HepG2 (cell line): ENCODE results near the gene SYNGR2. TPM values are rescaled to one million over a fixed set of nuclear protein-coding genes. Genes with fewer than 3 reads are reported as not detected.

Experiments
- BRCA1 ChIP-seq: sonication (generic); formaldehyde crosslinking; IDR thresholded peaks from 2 replicates; pipeline ENCODE4 v1.4.0; 2020; ENCODE audit warnings: missing genetic modification reagents
- GLI4 ChIP-seq: sonication (generic); formaldehyde crosslinking; IDR thresholded peaks from 2 replicates; pipeline ENCODE4 v1.5.1; 2020; ENCODE audit warnings: missing genetic modification reagents, mild to moderate bottlenecking, moderate library complexity, borderline replicate concordance
- IRF9 ChIP-seq: sonication (generic); formaldehyde crosslinking; IDR thresholded peaks from 2 replicates; pipeline ENCODE4 v1.8.0; 2022; ENCODE audit warnings: missing genetic modification reagents, mild to moderate bottlenecking, borderline replicate concordance
- JUNB ChIP-seq: sonication (generic); formaldehyde crosslinking; IDR thresholded peaks from 2 replicates; pipeline ENCODE4 v1.8.0; 2022; ENCODE audit warnings: missing genetic modification reagents, mild to moderate bottlenecking, borderline replicate concordance
- NFIB ChIP-seq: sonication (generic); formaldehyde crosslinking; IDR thresholded peaks from 2 replicates; pipeline ENCODE4 v1.9.0; 2021; ENCODE audit warnings: missing genetic modification reagents, mild to moderate bottlenecking, borderline replicate concordance
- NR0B2 ChIP-seq: sonication (generic); formaldehyde crosslinking; IDR thresholded peaks from 2 replicates; pipeline ENCODE4 v1.4.0; 2020; ENCODE audit warnings: mild to moderate bottlenecking, missing genetic modification reagents
- RNF219 ChIP-seq: sonication (generic); formaldehyde crosslinking; IDR thresholded peaks from 2 replicates; pipeline ENCODE4 v1.5.0; 2020; ENCODE audit warnings: mild to moderate bottlenecking, missing genetic modification reagents
- SKI ChIP-seq: fragments of 450-650 bp; IDR thresholded peaks from one replicate; pipeline ENCODE4 v1.6.1; 2018; ENCODE audit warnings: mild to moderate bottlenecking; ENCODE audit not compliant: partially characterized antibody
- STAT5B ChIP-seq: sonication (generic); formaldehyde crosslinking; IDR thresholded peaks from 2 replicates; pipeline ENCODE4 v1.4.0; 2020; ENCODE audit warnings: missing genetic modification reagents
- TFDP2 ChIP-seq: sonication (generic); formaldehyde crosslinking; IDR thresholded peaks from 2 replicates; pipeline ENCODE4 v1.4.0; 2020; ENCODE audit warnings: missing genetic modification reagents
- YEATS4 ChIP-seq: sonication (generic); formaldehyde crosslinking; IDR thresholded peaks from 2 replicates; pipeline ENCODE4 v1.4.0; 2020; ENCODE audit warnings: missing genetic modification reagents, borderline replicate concordance
- ZBTB49 ChIP-seq: sonication (generic); formaldehyde crosslinking; IDR thresholded peaks from 2 replicates; pipeline ENCODE4 v1.4.0; 2020; ENCODE audit warnings: missing genetic modification reagents, borderline replicate concordance
- ZNF317 ChIP-seq: sonication (generic); formaldehyde crosslinking; IDR thresholded peaks from 2 replicates; pipeline ENCODE4 v1.5.0; 2020; ENCODE audit warnings: mild to moderate bottlenecking, missing genetic modification reagents
- ZNF672 ChIP-seq: sonication (generic); formaldehyde crosslinking; IDR thresholded peaks from 2 replicates; pipeline ENCODE4 v1.8.1; 2022; ENCODE audit warnings: missing genetic modification reagents
- ZNF703 ChIP-seq: sonication (generic); formaldehyde crosslinking; IDR thresholded peaks from 2 replicates; pipeline ENCODE4 v1.5.1; 2020; ENCODE audit warnings: missing genetic modification reagents, mild to moderate bottlenecking, moderate library complexity, borderline replicate concordance
- polyA plus RNA-seq, 8 experiments: library from polyadenylated mRNA; depleted of rRNA in 3 of 8; stranded (reverse) in 7 of 8; unstranded in 1 of 8; fragments of >200 nt; fragmentation: Illumina TruSeq in 4 of 8; extraction: Trizol in 4 of 8; gene quantifications; 2 replicates each; pipeline versions ENCODE4 v1.2.1 to v1.2.3, GENCODE V29; 2011 to 2016; ENCODE audit warnings: low read depth in 4 of 8, missing spikeins in 1 of 8, mixed read lengths in 1 of 8; ENCODE audit not compliant: insufficient read depth in 1 of 8
- total RNA-seq, 5 experiments: library from RNA; depleted of rRNA; stranded (reverse); fragments of >200 nt; fragmentation: Illumina TruSeq; extraction: Trizol; gene quantifications; 2 replicates each; pipeline ENCODE4 v1.2.3, GENCODE V29; 2016; ENCODE audit warnings: low read depth in 1 of 5
- TF ChIP-seq, protein P1 (sequence below): sonication (generic); formaldehyde crosslinking; IDR thresholded peaks from 2 replicates; pipeline ENCODE4 v1.5.1; 2020; ENCODE audit warnings: missing genetic modification reagents, mild to moderate bottlenecking, borderline replicate concordance
- TF ChIP-seq, protein P2 (sequence below): sonication (generic); formaldehyde crosslinking; IDR thresholded peaks from 2 replicates; pipeline ENCODE4 v1.4.0; 2020; ENCODE audit warnings: missing genetic modification reagents

SYNGR2 gene
- total and polyA plus RNA-seq, 2 of the 13 experiments (the other 11 are each of a cell fraction or from before 2014, with no cell fraction given): 46.7 to 170 TPM

GRCh38 chr17:78214016-78214705 is 45.8 kb downstream of the SYNGR2 start, which contains the start of gene BIRC5 (continued):
- TF ChIP-seq YEATS4 (CRISPR knock-in tag): peak; percentile 99
- TF ChIP-seq STAT5B (CRISPR knock-in tag): peak; percentile 64; the same call in 1 of the 2 replicates
- peak; percentile 68; the same call in 1 of the 2 replicates for TF ChIP-seq IRF9 (CRISPR knock-in tag)
- TF ChIP-seq NFIB (CRISPR knock-in tag): no peak
- TF ChIP-seq ZNF317 (CRISPR knock-in tag): 0 out of 2 replicates have a peak, but pooled peaks have one; percentile 69
- TF ChIP-seq, protein P1, sequence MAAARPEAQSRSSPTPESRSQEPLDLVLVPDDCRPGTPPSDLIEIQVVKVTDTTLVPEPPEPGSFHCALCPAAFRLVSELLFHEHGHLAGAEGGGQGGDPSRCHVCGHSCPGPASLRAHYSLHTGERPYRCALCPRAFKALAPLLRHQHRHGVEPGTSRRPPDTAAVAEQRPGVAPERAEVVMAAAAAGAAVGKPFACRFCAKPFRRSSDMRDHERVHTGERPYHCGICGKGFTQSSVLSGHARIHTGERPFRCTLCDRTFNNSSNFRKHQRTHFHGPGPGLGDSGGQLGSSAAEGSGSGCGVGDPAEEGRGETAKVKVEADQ (CRISPR knock-in tag): peak; percentile 75; the same call in 1 of the 2 replicates
- peak; percentile 91 for TF ChIP-seq NR0B2 (CRISPR knock-in tag)
- TF ChIP-seq, protein P2, sequence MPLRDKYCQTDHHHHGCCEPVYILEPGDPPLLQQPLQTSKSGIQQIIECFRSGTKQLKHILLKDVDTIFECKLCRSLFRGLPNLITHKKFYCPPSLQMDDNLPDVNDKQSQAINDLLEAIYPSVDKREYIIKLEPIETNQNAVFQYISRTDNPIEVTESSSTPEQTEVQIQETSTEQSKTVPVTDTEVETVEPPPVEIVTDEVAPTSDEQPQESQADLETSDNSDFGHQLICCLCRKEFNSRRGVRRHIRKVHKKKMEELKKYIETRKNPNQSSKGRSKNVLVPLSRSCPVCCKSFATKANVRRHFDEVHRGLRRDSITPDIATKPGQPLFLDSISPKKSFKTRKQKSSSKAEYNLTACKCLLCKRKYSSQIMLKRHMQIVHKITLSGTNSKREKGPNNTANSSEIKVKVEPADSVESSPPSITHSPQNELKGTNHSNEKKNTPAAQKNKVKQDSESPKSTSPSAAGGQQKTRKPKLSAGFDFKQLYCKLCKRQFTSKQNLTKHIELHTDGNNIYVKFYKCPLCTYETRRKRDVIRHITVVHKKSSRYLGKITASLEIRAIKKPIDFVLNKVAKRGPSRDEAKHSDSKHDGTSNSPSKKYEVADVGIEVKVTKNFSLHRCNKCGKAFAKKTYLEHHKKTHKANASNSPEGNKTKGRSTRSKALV (CRISPR knock-in tag): no peak
- no peak for TF ChIP-seq SKI
- peak; percentile 100 for TF ChIP-seq TFDP2 (CRISPR knock-in tag)
- no peak for TF ChIP-seq RNF219 (CRISPR knock-in tag)
- TF ChIP-seq ZNF672 (CRISPR knock-in tag): no peak
- peak; percentile 40; the same call in 1 of the 2 replicates for TF ChIP-seq GLI4 (CRISPR knock-in tag)
- peak; percentile 23; the same call in 1 of the 2 replicates for TF ChIP-seq ZNF703 (CRISPR knock-in tag)
- no peak for TF ChIP-seq ZBTB49
- TF ChIP-seq JUNB (CRISPR knock-in tag): no peak
- TF ChIP-seq BRCA1: peak; percentile 81; the same call in 1 of the 2 replicates
